NCI-H82 treated with DMSO at 0.1 percent for 48 hours (cell line): ENCODE results near the gene SHISAL1.

Experiments
- DNase-seq: peaks from one replicate; lab custom pipeline; 2025; ENCODE audit not compliant: unreplicated experiment; lab: John Stamatoyannopoulos, UW

Gene SHISAL1

DNA sequence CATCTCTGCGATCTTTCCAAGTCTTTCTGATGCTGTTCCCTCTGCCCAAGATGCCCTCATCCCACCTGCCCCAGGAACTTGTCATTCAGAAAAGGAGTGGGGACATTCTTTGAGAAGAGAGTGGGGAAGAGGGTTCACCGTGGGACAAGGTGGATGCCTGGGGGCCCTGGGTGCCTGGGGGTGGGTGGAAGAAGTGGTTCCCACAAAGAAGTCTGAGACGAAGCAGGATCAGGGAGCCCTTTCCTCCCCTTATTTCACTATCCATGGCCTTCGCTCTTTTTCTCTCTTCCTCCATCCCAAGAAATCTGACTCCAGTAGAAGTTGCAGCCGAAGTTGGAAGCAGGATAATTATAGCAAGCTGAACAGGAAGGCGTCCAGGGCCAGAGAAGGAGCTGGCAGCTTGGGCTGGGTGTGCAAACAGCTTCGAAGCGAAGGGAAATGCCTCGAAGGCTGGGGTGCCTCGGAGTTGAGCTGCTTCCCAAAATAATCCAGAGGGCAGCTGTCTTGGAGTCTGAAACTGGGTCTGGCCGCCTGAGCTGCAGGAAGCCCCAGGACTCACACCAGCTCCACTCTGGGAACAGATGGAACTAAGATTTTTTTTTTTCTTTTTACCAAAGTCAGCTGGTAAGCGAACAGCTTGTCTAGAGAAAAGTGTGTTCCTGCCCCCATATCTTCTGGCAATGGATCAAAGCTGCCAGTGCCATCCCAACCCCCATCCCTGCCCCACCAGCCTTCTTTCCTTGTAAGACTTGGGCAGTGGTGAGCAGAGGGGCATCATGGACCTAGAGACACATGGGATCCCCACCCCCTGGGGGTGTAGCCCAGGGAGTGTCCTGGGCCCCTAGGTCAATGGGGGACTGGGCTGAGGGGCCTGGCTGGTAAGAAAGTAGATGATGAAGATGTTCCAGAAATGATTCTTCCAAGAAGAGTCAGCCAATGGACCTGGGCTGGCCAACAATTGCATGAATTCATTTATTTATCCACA, 100.5 kb downstream of the SHISAL1 start:
- no peak for DNase-seq

GRCh38 chr22:44211256-44211945, 101.3 kb downstream of the SHISAL1 start:
- no peak for DNase-seq

DNA sequence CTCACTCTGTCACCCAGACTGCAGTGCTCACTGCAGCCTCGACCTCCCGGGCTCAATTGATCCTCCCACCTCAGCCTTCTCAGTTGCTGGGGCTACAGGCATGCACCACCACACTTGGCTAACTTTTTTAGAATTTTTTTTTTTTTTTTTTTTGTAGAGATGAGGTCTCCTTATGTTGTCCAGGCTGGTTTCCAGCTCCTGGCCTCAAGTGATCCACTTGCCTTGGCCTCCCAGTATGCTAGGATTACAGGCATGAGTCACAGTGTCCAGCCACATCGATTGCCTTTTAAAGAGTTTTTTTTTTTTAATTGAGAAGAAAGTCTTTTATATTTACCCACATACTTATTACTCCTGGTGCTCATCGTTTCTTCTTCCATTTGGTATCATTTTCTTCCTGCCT, 102.0 kb downstream of the SHISAL1 start:
- DNase-seq = no peak

DNA sequence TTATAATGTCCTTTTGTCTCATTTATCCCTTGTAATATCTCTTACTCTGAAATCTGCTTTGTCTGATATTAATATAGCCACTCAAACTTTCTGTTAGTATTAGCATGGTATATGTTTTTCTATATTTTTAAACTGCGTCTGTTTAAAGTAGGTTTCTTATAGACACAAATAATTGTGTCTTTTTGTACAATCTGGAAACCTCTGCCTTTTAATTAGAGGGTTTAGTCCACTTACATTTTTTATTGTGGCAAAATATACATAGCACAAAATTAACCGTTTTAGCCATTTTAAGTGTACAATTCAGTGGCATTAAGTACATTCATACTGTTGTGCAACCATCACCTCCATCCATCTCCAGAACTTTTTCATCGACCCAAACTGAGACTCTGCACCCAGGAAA, 103.4 kb downstream of the SHISAL1 start:
- no peak for DNase-seq

DNA sequence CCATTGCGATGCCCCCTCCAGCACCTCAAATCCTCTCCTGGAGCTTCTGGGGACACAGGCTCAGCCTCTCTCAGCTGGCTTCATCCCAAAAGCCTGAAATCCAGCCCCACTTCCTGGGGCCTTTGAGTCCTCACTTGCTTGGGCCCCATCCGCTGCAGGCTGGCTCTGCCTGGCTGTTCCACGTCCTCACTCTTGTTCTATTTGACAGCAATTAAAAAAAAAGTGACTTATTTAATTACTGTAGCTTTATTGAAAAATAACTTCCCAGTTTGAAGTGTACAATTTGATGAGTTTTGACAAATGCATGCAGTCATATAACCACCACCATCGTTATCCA, 104.8 kb downstream of the SHISAL1 start:
- DNase-seq = no peak

GRCh38 chr22:44207173-44207980, 105.4 kb downstream of the SHISAL1 start:
- DNase-seq = no peak

DNA sequence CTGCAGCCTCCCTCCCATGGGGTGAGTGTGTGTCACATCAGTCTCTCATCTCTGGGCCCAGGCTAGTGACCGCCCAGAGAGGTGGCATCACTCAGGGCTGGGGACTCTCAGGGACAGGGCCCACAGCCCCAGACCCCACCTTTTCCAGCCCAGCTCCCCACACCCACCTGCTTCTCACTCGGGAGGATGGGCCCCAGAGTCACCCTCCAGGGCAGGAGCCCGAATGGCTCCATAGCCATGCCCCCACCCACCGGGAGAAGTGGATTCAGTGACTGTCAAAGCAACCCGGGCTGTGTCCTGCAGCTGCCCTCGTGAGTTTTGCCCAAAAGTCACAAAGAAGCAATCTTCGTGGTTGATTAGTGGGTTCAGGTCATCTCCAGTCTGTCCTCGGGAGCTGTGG, 106.1 kb downstream of the SHISAL1 start:
- DNase-seq = no peak

DNA sequence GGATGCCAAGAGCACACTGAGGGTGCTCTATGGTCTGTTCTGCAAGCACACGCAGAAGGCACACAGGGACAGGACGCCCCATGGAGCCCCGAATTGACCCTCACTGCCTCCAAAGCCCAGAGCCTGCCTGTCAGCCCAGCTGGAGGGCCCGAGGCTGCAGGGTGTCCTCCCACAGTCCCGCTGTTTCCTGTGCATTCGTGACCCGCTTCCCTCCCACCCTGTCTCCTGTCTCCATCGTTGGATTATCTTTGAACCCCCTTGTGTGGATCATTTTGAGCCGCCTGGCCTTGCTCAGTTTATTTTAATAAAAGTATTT, 106.5 kb downstream of the SHISAL1 start:
- DNase-seq = no peak

DNA sequence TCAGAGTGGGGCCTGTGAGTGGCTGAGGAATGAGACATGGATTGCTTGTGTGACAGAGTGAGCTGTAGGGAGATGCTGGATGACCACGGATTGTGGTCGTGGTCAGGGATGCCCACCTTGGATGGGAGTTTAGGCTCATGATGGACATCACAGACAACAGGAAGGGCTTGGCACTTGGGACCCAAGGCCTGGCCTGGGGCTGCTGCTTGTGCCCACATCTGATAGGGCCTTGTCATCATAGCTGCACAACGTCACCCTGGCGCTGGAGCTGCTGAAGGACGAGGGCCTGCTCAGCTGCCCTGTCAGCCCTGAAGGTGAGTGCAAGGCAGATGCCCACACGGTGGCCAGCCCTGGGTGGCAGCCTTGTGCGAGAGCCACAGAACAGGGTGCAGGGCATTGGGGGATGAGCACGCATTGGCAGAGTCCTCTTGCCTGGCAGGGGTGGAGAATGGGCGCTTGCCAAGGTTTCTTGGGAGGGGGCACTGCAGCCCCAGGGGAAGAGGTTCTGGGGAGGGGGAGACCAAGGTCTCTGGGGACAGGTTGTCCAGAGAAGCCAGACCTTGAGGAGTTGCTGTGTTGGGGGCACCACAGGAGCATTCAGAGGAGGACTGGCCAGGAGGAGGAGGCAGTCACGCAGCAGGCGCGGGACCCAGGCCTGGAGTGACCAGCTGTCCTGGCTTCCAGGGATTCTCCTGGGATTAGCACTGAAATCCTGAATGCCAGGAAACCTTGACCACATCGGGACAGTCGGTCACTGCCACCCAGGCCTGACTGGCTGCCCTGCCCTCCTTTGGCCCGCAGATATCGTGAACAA, 107.0 kb downstream of the SHISAL1 start:
- DNase-seq = no peak

GRCh38 chr22:44204739-44205515, 107.8 kb downstream of the SHISAL1 start:
- no peak for DNase-seq

GRCh38 chr22:44203203-44203602, 109.5 kb downstream of the SHISAL1 start:
- DNase-seq = no peak

DNA sequence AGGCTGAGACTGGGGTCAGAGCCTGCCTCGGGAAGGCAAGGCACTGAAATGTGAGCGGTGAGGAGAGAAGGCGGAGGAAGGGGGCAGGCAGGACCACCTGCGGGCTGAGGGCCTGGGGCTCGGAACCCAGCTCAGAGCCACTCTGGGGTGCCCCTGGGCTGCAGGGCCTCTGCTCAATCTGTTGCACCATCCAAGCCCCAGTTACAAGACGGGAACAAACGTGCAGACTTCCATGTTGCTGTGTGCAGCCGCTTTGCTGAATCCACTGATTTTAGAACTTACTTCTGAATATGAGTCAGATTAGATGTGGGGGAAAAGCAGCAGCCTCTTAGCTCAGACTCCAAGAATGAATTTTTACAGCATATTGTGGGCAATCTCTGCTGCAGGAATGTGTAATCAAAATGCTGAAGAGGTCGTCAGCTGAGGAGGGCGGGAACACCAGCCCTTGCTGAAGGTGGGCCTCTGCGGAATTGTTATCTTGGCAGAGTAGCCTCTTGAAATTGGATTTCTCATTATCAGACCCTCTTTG, 110.4 kb downstream of the SHISAL1 start:
- DNase-seq = no peak

GRCh38 chr22:44201665-44202064, 111.1 kb downstream of the SHISAL1 start:
- no peak for DNase-seq

GRCh38 chr22:44200855-44201550, 111.7 kb downstream of the SHISAL1 start:
- DNase-seq = no peak

DNA sequence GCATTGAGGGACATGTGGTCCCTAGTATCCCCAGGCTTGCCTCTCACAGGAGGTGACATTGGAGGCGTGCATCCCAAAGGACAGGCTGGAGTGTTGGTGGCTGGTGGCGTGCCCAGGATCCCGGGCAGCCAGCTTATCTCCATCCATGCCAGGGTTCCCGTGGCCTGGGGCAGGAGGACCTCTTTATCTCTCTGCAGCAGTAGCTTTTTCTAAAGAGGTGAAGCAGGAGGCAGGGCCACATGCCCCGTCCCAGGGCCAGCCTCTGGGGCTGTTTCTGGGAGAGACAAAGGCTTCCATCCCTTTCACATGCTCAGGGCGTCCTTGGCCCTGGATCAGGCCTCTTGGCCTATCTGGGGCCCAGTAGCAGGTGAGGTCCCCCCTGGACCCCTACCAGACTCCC, 112.3 kb downstream of the SHISAL1 start:
- DNase-seq = no peak

GRCh38 chr22:44199866-44200265, 112.9 kb downstream of the SHISAL1 start:
- no peak for DNase-seq

DNA sequence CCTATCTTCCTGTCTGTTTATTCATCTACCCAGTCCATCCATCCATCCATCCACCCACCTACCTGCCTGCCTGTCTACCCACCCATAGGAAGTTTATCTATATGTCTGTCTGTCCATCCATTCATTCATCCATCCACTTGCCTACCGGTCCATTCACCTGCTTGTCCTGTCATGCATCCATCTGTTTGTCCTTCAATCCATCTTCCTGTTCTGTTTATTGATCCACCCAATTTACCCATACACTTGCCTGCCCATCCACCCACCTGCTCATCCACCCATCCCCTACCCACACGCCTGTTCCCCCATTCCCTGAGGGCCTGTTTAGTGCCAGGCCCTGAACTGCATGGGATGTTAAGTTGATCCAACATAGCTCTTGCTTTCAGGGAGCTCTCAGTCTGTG, 113.6 kb downstream of the SHISAL1 start:
- no peak for DNase-seq

- DNase-seq = no peak
Measured at GRCh38 chr22:44197271-44197670, 115.5 kb downstream of the SHISAL1 start.

GRCh38 chr22:44196731-44197131, 116.0 kb downstream of the SHISAL1 start:
- DNase-seq = no peak
